ENCODE data around the gene GDNF. TPM values are rescaled to one million over a fixed set of nuclear protein-coding genes. Genes with fewer than 3 reads are reported as not detected.

Gene GDNF
- total RNA-seq, 1 experiment from 2014 or later: not detected

DNA sequence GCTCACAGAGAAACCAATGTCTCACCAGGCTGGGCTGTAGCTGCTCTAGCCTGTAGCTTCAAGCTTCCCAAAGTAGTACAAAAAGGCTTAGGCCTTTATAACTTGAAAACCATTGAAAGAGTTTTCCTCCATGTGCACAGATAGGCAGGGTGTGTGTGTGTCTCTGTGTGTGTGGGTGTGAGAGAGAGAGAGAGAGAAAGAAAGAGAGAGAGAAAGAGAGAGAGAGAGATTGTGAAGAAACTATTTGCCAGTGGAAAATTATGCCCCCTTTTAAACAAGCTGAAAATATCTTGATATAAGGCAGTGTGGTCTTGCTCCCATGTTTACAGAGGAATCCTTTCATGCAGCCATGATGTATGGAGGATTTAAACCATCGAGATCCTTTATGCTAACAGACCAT is 17.9 kb upstream of the GDNF start:
- H3K4me1 Mint-ChIP-seq (ENCODE audit: low read depth, unreplicated experiment): no peaks in the 10 kb centered on the region
- BruUV-seq (replicated peaks): no TSS peak
- POLR2A ChIA-PET: no interaction called here

DNA sequence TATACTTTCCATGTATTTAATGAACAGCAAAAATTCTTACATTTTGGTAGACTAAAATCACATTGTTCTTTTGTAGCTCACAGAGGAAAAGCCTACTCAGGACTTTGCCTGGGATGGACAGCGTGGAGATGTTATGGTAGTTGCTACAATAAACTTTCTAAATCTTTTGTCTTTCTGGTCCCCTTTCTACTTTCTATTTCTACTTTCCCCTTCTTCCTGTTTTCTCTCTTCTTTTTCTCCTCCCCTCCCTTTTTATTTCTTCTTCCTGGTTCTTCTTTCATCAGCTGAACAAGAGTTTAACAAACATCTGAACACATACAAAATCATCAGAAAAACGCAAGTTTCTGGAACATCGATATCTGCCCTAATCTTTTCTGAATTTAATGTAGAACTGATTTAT is 15.6 kb upstream of the GDNF start:
- H3K9me3 ChIP-seq: no peaks in the 10 kb centered on the region
- Mint-ChIP-seq H3K27me3 (ENCODE audit: insufficient read depth, unreplicated experiment) (peaks cover 2% of the 10 kb centered on the region), H3K36me3 (ENCODE audit: insufficient read depth, unreplicated experiment) (no peaks in the 10 kb centered on the region), H3K9me3 (ENCODE audit: unreplicated experiment) (no peaks in the 10 kb centered on the region), H3K4me3 (ENCODE audit: unreplicated experiment) (no peak overlapping the region), H3K4me1 (ENCODE audit: low read depth, unreplicated experiment) (no peaks in the 10 kb centered on the region), H3K27ac (ENCODE audit: unreplicated experiment) (no peak overlapping the region)
- H3K36me3 ChIP-seq (ENCODE audit: control insufficient read depth, insufficient read depth, low read length): no peaks in the 10 kb centered on the region
- H3K4me1 ChIP-seq: no peaks in the 10 kb centered on the region
- no peak for DNase-seq
- intact Hi-C loops (cut with micrococcal nuclease; ENCODE audit: unreplicated experiment): no loop called here
- TF ChIP-seq, protein P1, sequence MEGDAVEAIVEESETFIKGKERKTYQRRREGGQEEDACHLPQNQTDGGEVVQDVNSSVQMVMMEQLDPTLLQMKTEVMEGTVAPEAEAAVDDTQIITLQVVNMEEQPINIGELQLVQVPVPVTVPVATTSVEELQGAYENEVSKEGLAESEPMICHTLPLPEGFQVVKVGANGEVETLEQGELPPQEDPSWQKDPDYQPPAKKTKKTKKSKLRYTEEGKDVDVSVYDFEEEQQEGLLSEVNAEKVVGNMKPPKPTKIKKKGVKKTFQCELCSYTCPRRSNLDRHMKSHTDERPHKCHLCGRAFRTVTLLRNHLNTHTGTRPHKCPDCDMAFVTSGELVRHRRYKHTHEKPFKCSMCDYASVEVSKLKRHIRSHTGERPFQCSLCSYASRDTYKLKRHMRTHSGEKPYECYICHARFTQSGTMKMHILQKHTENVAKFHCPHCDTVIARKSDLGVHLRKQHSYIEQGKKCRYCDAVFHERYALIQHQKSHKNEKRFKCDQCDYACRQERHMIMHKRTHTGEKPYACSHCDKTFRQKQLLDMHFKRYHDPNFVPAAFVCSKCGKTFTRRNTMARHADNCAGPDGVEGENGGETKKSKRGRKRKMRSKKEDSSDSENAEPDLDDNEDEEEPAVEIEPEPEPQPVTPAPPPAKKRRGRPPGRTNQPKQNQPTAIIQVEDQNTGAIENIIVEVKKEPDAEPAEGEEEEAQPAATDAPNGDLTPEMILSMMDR (IDR thresholded peaks at IDR 0.05; ENCODE audit: insufficient read depth in 1 of 2, low read depth in 1 of 2, low read length in 1 of 2, severe bottlenecking in 1 of 2, unreplicated experiment in 1 of 2): no peak
- CTCF ChIA-PET: no interaction called here
- no peaks in the 10 kb centered on the region for H3K27me3 ChIP-seq (replicated peaks; ENCODE audit: control insufficient read depth, insufficient read depth, low read length)
- BruUV-seq (replicated peaks): no TSS peak
- POLR2A ChIA-PET: no interaction called here
- no peak overlapping the region for H3K4me3 ChIP-seq (ENCODE audit: low read depth, low read length)

More for the DNA sequence above, 17.9 kb upstream of the GDNF start:
- Mint-ChIP-seq H3K9me3 (ENCODE audit: unreplicated experiment) (no peaks in the 10 kb centered on the region), H3K4me3 (ENCODE audit: unreplicated experiment) (no peak overlapping the region), H3K36me3 (ENCODE audit: insufficient read depth, unreplicated experiment) (no peaks in the 10 kb centered on the region), H3K27me3 (ENCODE audit: insufficient read depth, unreplicated experiment) (peaks cover 2% of the 10 kb centered on the region), H3K27ac (ENCODE audit: unreplicated experiment) (no peak overlapping the region)
- CTCF ChIA-PET: no interaction called here
- intact Hi-C loops (cut with micrococcal nuclease; ENCODE audit: unreplicated experiment): no loop called here
- DNase-seq: no peak
- Histone ChIP-seq H3K9me3 (no peaks in the 10 kb centered on the region), H3K36me3 (ENCODE audit: control insufficient read depth, insufficient read depth, low read length) (no peaks in the 10 kb centered on the region), H3K4me1 (no peaks in the 10 kb centered on the region), H3K27me3 (replicated peaks; ENCODE audit: control insufficient read depth, insufficient read depth, low read length) (no peaks in the 10 kb centered on the region), H3K4me3 (ENCODE audit: low read depth, low read length) (no peak overlapping the region)
- TF ChIP-seq, protein P1 (IDR thresholded peaks at IDR 0.05; ENCODE audit: insufficient read depth in 1 of 2, low read depth in 1 of 2, low read length in 1 of 2, severe bottlenecking in 1 of 2, unreplicated experiment in 1 of 2): no peak

DNA sequence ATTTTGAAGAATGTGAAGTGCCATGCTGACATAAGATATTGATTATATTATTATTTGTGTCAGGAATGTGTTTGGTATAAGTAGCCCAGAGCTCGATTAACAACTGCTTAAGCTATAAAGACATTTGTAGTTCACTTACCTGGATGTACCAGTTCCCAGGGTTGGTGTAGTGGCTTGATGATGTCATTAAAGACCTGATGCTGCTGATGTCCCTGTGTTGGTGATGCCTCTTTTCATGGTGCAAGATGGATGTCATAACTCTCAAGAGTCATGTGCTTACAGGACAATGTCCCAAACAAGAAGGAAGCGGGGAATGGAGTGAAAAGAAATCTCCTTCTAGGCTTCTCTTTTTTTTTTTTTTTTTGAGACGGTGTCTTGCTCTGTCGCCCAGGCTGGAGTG is 11.5 kb upstream of the GDNF start:
- BruUV-seq (replicated peaks): no TSS peak
- CTCF ChIA-PET: no interaction called here

More for the DNA sequence above, 11.5 kb upstream of the GDNF start:
- Mint-ChIP-seq H3K27ac (ENCODE audit: unreplicated experiment) (no peak overlapping the region), H3K4me3 (ENCODE audit: unreplicated experiment) (no peak overlapping the region), H3K27me3 (ENCODE audit: insufficient read depth, unreplicated experiment) (peaks cover 2% of the 10 kb centered on the region), H3K9me3 (ENCODE audit: unreplicated experiment) (no peaks in the 10 kb centered on the region), H3K4me1 (ENCODE audit: low read depth, unreplicated experiment) (no peaks in the 10 kb centered on the region), H3K36me3 (ENCODE audit: insufficient read depth, unreplicated experiment) (no peaks in the 10 kb centered on the region)
- intact Hi-C loops (cut with micrococcal nuclease; ENCODE audit: unreplicated experiment): no loop called here
- no peaks in the 10 kb centered on the region for H3K27me3 ChIP-seq (replicated peaks; ENCODE audit: control insufficient read depth, insufficient read depth, low read length)
- H3K4me1 ChIP-seq: no peaks in the 10 kb centered on the region
- H3K9me3 ChIP-seq: no peaks in the 10 kb centered on the region
- POLR2A ChIA-PET: no interaction called here
- TF ChIP-seq, protein P1 (IDR thresholded peaks at IDR 0.05; ENCODE audit: insufficient read depth in 1 of 2, low read depth in 1 of 2, low read length in 1 of 2, severe bottlenecking in 1 of 2, unreplicated experiment in 1 of 2): no peak
- H3K36me3 ChIP-seq (ENCODE audit: control insufficient read depth, insufficient read depth, low read length): no peaks in the 10 kb centered on the region
- H3K4me3 ChIP-seq (ENCODE audit: low read depth, low read length): no peak overlapping the region
- DNase-seq: no peak

All from Caco-2 (cell line).